Rectal smooth muscle tissue (tissue), 1 donor: Measurements from ENCODE around the gene SPATA13.

Experiments
- H3K27ac ChIP-seq: one replicate; pipeline ENCODE4 v1.7.0; 2013; ENCODE audit warnings: low read depth, low read length, inconsistent platforms
- H3K27me3 ChIP-seq: one replicate; pipeline ENCODE4 v1.7.0; 2013; ENCODE audit warnings: low read length; ENCODE audit not compliant: control insufficient read depth, insufficient read depth
- H3K36me3 ChIP-seq: one replicate; pipeline ENCODE4 v1.7.0; 2013; ENCODE audit warnings: low read length; ENCODE audit not compliant: control insufficient read depth, insufficient read depth
- H3K4me1 ChIP-seq: one replicate; pipeline ENCODE4 v1.7.0; 2013; ENCODE audit warnings: low read length; ENCODE audit not compliant: control insufficient read depth, insufficient read depth
- H3K4me3 ChIP-seq: one replicate; pipeline ENCODE4 v1.7.0; 2013; ENCODE audit warnings: low read length
- H3K9ac ChIP-seq: one replicate; pipeline ENCODE4 v1.7.0; 2013; ENCODE audit warnings: low read length

The SPATA13 gene

GRCh38 chr13:24128962-24129361 is 31.6 kb upstream of the SPATA13 start:
- Histone ChIP-seq H3K9ac (no peak overlapping the region), H3K27ac (no peak overlapping the region), H3K36me3 (no peaks in the 10 kb centered on the region), H3K4me1 (no peaks in the 10 kb centered on the region), H3K4me3 (no peak overlapping the region), H3K27me3 (no peaks in the 10 kb centered on the region)

GRCh38 chr13:24129914-24130774 is 30.4 kb upstream of the SPATA13 start:
- Histone ChIP-seq H3K9ac (no peak overlapping the region), H3K36me3 (no peaks in the 10 kb centered on the region), H3K4me3 (no peak overlapping the region), H3K4me1 (no peaks in the 10 kb centered on the region), H3K27ac (no peak overlapping the region), H3K27me3 (no peaks in the 10 kb centered on the region)

- Histone ChIP-seq H3K27me3 (no peaks in the 10 kb centered on the region), H3K9ac (no peak overlapping the region), H3K36me3 (no peaks in the 10 kb centered on the region)
These were observed 28.8 kb upstream of the SPATA13 start for GRCh38 chr13:24131749-24132148.

GRCh38 chr13:24133021-24133795 is 27.3 kb upstream of the SPATA13 start:
- H3K27me3 ChIP-seq, result no peaks in the 10 kb centered on the region
- no peak overlapping the region for H3K4me3 ChIP-seq
- H3K27ac ChIP-seq, result no peak overlapping the region
- no peak overlapping the region for H3K9ac ChIP-seq
- no peaks in the 10 kb centered on the region for H3K36me3 ChIP-seq
- no peaks in the 10 kb centered on the region for H3K4me1 ChIP-seq

More at GRCh38 chr13:24131749-24132148, 28.8 kb upstream of the SPATA13 start:
- Histone ChIP-seq H3K4me3 (no peak overlapping the region), H3K4me1 (no peaks in the 10 kb centered on the region), H3K27ac (no peak overlapping the region)

- H3K27ac ChIP-seq, result no peak overlapping the region
- no peaks in the 10 kb centered on the region for H3K36me3 ChIP-seq
- H3K27me3 ChIP-seq, result no peaks in the 10 kb centered on the region
- H3K4me1 ChIP-seq, result no peaks in the 10 kb centered on the region
- no peak overlapping the region for H3K4me3 ChIP-seq
- no peak overlapping the region for H3K9ac ChIP-seq
These were observed 26.3 kb upstream of the SPATA13 start for GRCh38 chr13:24134231-24134630.

GRCh38 chr13:24134757-24135156 is 25.8 kb upstream of the SPATA13 start:
- Histone ChIP-seq H3K27me3 (no peaks in the 10 kb centered on the region), H3K36me3 (no peaks in the 10 kb centered on the region), H3K9ac (no peak overlapping the region), H3K27ac (no peak overlapping the region), H3K4me1 (no peaks in the 10 kb centered on the region), H3K4me3 (no peak overlapping the region)

GRCh38 chr13:24135674-24136300 is 24.7 kb upstream of the SPATA13 start:
- Histone ChIP-seq H3K36me3 (no peaks in the 10 kb centered on the region), H3K4me1 (no peaks in the 10 kb centered on the region), H3K27me3 (no peaks in the 10 kb centered on the region), H3K9ac (no peak overlapping the region), H3K4me3 (no peak overlapping the region), H3K27ac (no peak overlapping the region)

- Histone ChIP-seq H3K4me3 (no peak overlapping the region), H3K9ac (no peak overlapping the region), H3K27ac (no peak overlapping the region), H3K4me1 (no peaks in the 10 kb centered on the region), H3K27me3 (no peaks in the 10 kb centered on the region), H3K36me3 (no peaks in the 10 kb centered on the region)
These were observed 21.6 kb upstream of the SPATA13 start for GRCh38 chr13:24138911-24139310.

- Histone ChIP-seq H3K4me1 (no peaks in the 10 kb centered on the region), H3K27me3 (no peaks in the 10 kb centered on the region), H3K9ac (no peak overlapping the region), H3K4me3 (no peak overlapping the region), H3K36me3 (no peaks in the 10 kb centered on the region), H3K27ac (no peak overlapping the region)
These were observed 19.1 kb upstream of the SPATA13 start for GRCh38 chr13:24141333-24141910.

GRCh38 chr13:24142453-24142852 is 18.1 kb upstream of the SPATA13 start:
- Histone ChIP-seq H3K4me1 (no peaks in the 10 kb centered on the region), H3K27ac (no peak overlapping the region), H3K27me3 (no peaks in the 10 kb centered on the region), H3K9ac (no peak overlapping the region), H3K4me3 (no peak overlapping the region), H3K36me3 (no peaks in the 10 kb centered on the region)

GRCh38 chr13:24142886-24143285 is 17.6 kb upstream of the SPATA13 start:
- no peaks in the 10 kb centered on the region for H3K4me1 ChIP-seq
- no peak overlapping the region for H3K4me3 ChIP-seq
- no peaks in the 10 kb centered on the region for H3K27me3 ChIP-seq
- no peaks in the 10 kb centered on the region for H3K36me3 ChIP-seq
- H3K27ac ChIP-seq, result no peak overlapping the region
- no peak overlapping the region for H3K9ac ChIP-seq

- no peak overlapping the region for H3K4me3 ChIP-seq
- H3K9ac ChIP-seq, result no peak overlapping the region
- no peaks in the 10 kb centered on the region for H3K27me3 ChIP-seq
- H3K36me3 ChIP-seq, result no peaks in the 10 kb centered on the region
- no peak overlapping the region for H3K27ac ChIP-seq
- no peaks in the 10 kb centered on the region for H3K4me1 ChIP-seq
These were observed 15.3 kb upstream of the SPATA13 start for GRCh38 chr13:24145240-24145639.
